Activated CD4-positive, CD25-positive, alpha-beta regulatory T cell (primary cell): Measurements from ENCODE around the gene TFDP1.
"Not testable (repeated sequence)": the region's sequence is repeated elsewhere in the genome, so short reads cannot be mapped to it uniquely, and the experiment has no call there.

Experiments used
- DNase-seq, 4 experiments: peaks; one replicate each; lab custom pipeline; 2025; lab: John Stamatoyannopoulos, UW

TFDP1 gene

GRCh38 chr13:113567681-113568080 lies 16.9 kb upstream of the TFDP1 start:
- DNase-seq, result no peak

DNA sequence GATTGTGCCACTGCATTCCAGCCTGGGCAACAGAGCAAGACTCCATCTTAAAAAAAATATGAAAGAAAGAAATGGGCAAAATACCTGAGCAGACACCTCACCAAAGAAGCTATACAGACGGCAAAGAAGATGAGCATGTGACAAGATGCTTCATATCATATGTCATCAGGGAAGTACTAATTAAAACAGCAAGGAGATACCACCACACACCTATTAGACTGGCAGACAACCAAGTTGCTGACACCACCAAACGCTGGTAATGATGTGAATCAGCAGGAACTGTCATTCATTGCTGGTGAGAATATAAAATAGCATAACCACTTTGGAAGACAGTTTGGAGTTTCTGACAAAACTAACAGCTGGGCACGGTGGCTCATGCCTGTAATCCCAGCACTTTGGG lies 11.5 kb upstream of the TFDP1 start:
- no peak for DNase-seq

DNA sequence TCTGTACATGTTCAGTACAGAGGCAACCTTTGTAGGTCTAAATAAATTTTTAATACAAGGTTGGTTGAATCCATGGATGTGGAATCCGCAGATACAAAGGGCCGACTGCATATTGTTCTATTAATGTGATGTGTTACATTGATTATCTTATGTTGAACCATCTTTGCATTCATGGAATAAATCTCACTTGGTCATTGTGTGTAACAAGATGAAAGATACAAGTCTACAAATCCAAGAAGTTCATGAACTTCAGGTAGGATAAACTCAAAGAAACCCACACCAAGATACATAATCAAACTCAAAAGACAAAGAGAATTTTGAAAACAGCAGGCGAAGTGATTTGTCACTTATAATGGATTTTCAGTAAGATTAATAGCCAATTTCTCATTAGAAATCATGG lies 8.0 kb upstream of the TFDP1 start:
- DNase-seq, result no peak

DNA sequence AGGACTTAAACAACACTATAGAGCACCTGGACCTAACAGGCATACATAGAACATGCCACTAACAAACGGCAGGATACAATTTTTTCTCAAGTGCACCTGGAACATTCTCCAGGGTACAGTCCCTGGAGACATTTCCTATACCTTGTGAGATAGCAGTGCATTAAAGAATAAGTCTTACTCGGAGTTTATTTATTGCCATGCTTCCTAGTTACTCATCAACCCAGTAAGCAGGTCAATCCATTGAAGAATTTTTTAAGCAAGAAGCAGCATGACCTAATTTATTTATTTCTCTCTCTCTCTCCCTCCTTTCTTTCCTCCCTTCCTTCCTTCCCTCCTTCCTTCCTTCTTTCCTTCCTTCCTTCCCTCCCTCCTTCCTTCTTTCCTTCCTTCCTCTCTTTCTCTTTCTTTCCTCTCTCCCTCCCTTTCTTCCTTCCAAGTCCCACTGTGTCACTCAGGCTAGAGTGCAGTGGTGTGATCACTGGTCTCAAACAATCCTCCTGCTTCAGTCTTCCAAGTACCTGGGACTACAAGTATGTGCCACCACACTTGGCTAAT lies 6.6 kb upstream of the TFDP1 start:
- no peak for DNase-seq

- no peak for DNase-seq
These were observed 4.9 kb upstream of the TFDP1 start for GRCh38 chr13:113579686-113580085.

GRCh38 chr13:113581871-113582270 lies 2.7 kb upstream of the TFDP1 start:
- no peak for DNase-seq

DNA sequence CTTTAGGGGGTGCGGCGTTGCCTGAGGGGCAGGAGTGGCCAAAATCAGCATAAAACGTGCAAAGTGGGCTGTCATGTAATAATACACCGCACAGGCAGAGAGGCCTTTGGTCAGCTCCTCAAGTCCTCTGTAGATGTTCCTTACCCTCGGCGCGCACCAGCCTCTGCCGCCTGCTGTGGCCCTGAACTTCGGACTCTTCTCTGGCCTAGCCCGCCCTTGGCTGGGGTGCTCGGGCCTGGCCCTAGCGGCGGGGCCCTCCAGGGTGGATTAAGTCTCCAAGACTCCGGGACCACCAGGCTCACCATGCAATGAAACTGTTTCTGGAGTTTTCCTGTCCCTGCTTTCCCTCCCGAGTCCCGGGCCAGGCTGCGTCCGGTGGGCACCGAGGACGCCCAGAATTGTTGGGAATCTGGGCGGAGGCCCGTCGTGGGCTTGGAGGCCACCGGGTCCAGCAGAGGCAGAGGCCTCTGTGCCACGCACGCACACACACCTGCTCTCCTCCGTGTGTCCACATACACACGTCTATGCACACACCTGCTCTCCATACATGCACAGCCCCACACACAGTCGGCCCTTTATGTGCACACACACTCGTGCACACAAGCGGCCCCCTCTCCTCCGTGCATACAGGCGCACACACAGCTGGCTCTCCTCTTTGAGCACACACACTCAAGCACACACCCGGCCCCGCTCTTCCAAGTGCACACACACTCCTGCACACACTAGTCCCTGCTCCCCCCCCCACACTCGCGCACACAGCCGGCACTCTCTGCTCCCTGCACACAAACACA lies 1.5 kb upstream of the TFDP1 start:
- DNase-seq, result no peak

- no peak for DNase-seq
These were observed 518 bp downstream of the TFDP1 start for GRCh38 chr13:113584870-113585671.

GRCh38 chr13:113585896-113586295 lies 1.3 kb downstream of the TFDP1 start:
- no peak for DNase-seq

GRCh38 chr13:113586661-113587479 lies 2.3 kb downstream of the TFDP1 start:
- no peak for DNase-seq

- no peak for DNase-seq
These were observed 4.0 kb downstream of the TFDP1 start for GRCh38 chr13:113588394-113589111.

GRCh38 chr13:113589251-113589960 lies 4.9 kb downstream of the TFDP1 start:
- DNase-seq, result no peak

DNA sequence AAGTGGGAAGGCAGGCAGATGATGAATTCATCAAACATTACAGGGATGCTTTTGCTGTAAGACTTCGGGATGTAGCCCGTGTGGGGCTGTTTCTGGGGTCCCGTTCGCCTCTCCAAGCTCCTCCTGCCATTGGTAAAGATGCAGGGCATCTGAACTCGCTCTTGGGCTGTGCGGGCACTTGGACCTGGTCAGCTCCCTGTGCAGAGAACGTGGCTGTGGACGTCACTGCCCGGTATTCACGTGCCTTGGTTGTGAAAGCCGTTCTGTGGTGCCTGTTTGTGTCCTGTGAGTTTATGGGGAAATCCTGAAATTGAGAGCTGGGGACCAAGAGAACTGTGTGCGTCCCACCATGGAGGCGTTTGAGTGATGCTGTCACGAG lies 5.4 kb downstream of the TFDP1 start:
- DNase-seq, result no peak

DNA sequence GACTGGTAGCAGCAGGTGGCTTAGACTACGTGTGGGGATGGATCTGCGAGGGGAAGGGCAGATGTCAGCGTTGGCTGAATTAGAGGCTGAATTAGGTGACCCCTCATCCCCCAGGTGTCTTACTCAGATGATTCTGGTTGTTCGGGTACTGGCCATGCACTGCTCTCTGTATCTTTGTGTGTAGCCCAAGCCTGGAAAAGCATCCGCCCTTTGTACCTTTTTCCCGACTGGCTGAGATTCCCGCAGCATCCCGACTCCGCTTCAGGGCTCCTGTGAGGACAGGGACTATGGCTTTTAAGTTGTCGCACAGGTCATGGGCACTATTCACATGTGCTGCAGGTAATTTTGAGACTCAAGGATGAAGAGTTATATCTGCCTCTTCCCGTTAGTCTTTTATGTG lies 7.2 kb downstream of the TFDP1 start:
- no peak for DNase-seq

DNA sequence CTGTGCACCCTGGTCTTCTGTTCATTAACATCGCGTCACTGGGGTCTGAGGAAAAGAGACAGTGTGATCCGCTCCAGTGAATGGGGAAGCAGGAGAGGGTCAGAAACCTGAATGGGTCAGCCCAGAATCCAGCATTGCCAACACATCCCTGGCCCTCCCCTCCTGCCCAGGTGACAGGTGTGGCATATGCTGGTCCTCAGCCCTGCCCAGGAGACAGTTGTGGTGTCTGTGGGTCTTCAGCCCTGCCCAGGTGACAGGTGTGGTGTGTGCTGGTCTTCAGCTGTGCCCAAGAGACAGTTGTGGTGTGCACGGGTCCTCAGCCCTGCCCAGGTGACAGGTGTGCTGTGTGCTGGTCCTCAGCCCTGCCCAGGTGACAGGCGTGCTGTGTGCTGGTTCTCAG lies 8.0 kb downstream of the TFDP1 start:
- no peak for DNase-seq

- DNase-seq, result not testable (repeated sequence)
These were observed 9.7 kb downstream of the TFDP1 start for GRCh38 chr13:113594066-113594821.

GRCh38 chr13:113595131-113595530 lies 10.6 kb downstream of the TFDP1 start:
- no peak for DNase-seq

- no peak for DNase-seq
These were observed 12.0 kb downstream of the TFDP1 start for GRCh38 chr13:113596321-113597200.

GRCh38 chr13:113597391-113598080 lies 13.0 kb downstream of the TFDP1 start:
- no peak for DNase-seq
